Measurements from ENCODE around the gene RALGAPA1. TPM values are rescaled to one million over a fixed set of nuclear protein-coding genes. Genes with fewer than 3 reads are reported as not detected.
"Not testable (repeated sequence)": the region's sequence is repeated elsewhere in the genome, so short reads cannot be mapped to it uniquely, and the experiment has no call there.

The RALGAPA1 gene
- total and polyA plus RNA-seq, 2 donors, result 24.1 to 28.7 TPM

- Histone ChIP-seq H3K36me3 (ENCODE audit: control insufficient read depth in 2 of 2, insufficient read depth in 2 of 2, low read length in 1 of 2) (peaks cover 0 to 15% of the 10 kb centered on the region in 2 donors), H3K4me1 (ENCODE audit: control insufficient read depth in 2 of 2, insufficient read depth in 2 of 2, low read length in 2 of 2) (no peaks in the 10 kb centered on the region), H3K27ac (ENCODE audit: low read depth in 1 of 2, low read length in 1 of 2) (no peak overlapping the region), H3K27me3 (ENCODE audit: control insufficient read depth in 2 of 2, insufficient read depth in 1 of 2, low read length in 1 of 2) (no peaks in the 10 kb centered on the region), H3K9me3 (ENCODE audit: control insufficient read depth in 2 of 2, insufficient read depth in 1 of 2, low read length in 1 of 2) (peaks cover 0 to 16% of the 10 kb centered on the region in 2 donors), H3K4me3 (ENCODE audit: low read length in 2 of 2) (no peak overlapping the region)
- no peak for DNase-seq (ENCODE audit: low read depth in 6 of 9, low spot score in 9 of 9)
- WGBS, result 97% methylated on average over 8 of the region's 8 CpGs
Measured at GRCh38 chr14:35844494-35844893, 35.4 kb upstream of the RALGAPA1 start.

- Histone ChIP-seq H3K36me3 (ENCODE audit: control insufficient read depth in 2 of 2, insufficient read depth in 2 of 2, low read length in 1 of 2) (peaks cover 0 to 16% of the 10 kb centered on the region in 2 donors), H3K9me3 (ENCODE audit: control insufficient read depth in 2 of 2, insufficient read depth in 1 of 2, low read length in 1 of 2) (peaks cover 0 to 16% of the 10 kb centered on the region in 2 donors)
- not testable (repeated sequence) for DNase-seq (ENCODE audit: low read depth in 6 of 9, low spot score in 9 of 9); H3K27ac ChIP-seq (ENCODE audit: low read depth in 1 of 2, low read length in 1 of 2); H3K27me3 ChIP-seq (ENCODE audit: control insufficient read depth in 2 of 2, insufficient read depth in 1 of 2, low read length in 1 of 2); H3K4me1 ChIP-seq (ENCODE audit: control insufficient read depth in 2 of 2, insufficient read depth in 2 of 2, low read length in 2 of 2); H3K4me3 ChIP-seq (ENCODE audit: low read length in 2 of 2)
- 98% methylated on average over 2 of the region's 2 CpGs for WGBS
Measured at GRCh38 chr14:35842245-35842644, 33.1 kb upstream of the RALGAPA1 start.

- DNase-seq (ENCODE audit: low read depth in 6 of 9, low spot score in 9 of 9); H3K27me3 ChIP-seq (ENCODE audit: control insufficient read depth in 2 of 2, insufficient read depth in 1 of 2, low read length in 1 of 2); H3K4me3 ChIP-seq (ENCODE audit: low read length in 2 of 2); H3K27ac ChIP-seq (ENCODE audit: low read depth in 1 of 2, low read length in 1 of 2); H3K4me1 ChIP-seq (ENCODE audit: control insufficient read depth in 2 of 2, insufficient read depth in 2 of 2, low read length in 2 of 2): not testable (repeated sequence)
- Histone ChIP-seq H3K9me3 (ENCODE audit: control insufficient read depth in 2 of 2, insufficient read depth in 1 of 2, low read length in 1 of 2) (peaks cover 0 to 16% of the 10 kb centered on the region in 2 donors), H3K36me3 (ENCODE audit: control insufficient read depth in 2 of 2, insufficient read depth in 2 of 2, low read length in 1 of 2) (peaks cover 0 to 16% of the 10 kb centered on the region in 2 donors)
- 95% methylated on average over 2 of the region's 2 CpGs for WGBS
Measured at GRCh38 chr14:35841704-35842103, 32.6 kb upstream of the RALGAPA1 start.

DNA sequence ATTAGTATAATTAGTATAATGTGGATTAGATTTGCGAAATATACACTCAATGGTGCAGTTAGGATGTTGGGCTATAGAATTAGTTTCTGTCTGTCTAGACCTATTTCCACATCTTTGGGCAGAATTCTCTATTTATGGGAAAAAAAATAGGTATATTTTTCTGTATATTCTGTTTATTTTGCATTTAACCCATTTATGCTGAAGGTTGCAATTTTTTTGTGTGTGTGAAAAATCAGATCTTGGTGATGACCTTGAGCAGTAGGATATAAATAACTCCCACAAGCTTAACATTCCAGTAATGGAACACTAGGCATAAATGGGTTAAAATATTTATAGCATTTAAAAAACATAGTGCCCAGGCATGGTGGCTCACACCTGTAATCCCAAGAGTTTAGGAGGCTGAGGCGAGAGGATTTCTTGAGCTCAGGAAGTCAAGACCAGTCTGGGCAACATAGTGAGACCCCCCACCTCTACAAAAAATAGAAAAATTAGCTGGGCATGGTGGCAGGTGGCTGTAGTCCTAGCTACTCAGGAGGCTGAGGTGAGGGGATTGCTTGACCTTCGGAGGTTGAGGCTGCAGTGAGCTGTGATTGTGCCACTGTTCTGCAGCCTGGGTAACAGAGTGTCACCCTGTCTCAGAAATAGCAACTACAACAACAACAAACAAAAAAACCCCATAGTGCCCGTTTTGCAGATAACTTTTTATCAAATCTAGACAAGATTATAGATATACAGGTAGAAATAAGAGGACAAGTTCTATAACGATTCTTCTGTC, 26.3 kb upstream of the RALGAPA1 start:
- no peaks in the 10 kb centered on the region for H3K4me1 ChIP-seq (ENCODE audit: control insufficient read depth in 2 of 2, insufficient read depth in 2 of 2, low read length in 2 of 2)
- no peak overlapping the region for H3K27ac ChIP-seq (ENCODE audit: low read depth in 1 of 2, low read length in 1 of 2)
- H3K36me3 ChIP-seq (ENCODE audit: control insufficient read depth in 2 of 2, insufficient read depth in 2 of 2, low read length in 1 of 2), result peaks cover 0 to 8% of the 10 kb centered on the region in 2 donors
- H3K27me3 ChIP-seq (ENCODE audit: control insufficient read depth in 2 of 2, insufficient read depth in 1 of 2, low read length in 1 of 2), result no peaks in the 10 kb centered on the region
- WGBS, result 98% methylated on average over 5 of the region's 5 CpGs
- DNase-seq (ENCODE audit: low read depth in 6 of 9, low spot score in 9 of 9), result no peak
- no peaks in the 10 kb centered on the region for H3K9me3 ChIP-seq (ENCODE audit: control insufficient read depth in 2 of 2, insufficient read depth in 1 of 2, low read length in 1 of 2)
- no peak overlapping the region for H3K4me3 ChIP-seq (ENCODE audit: low read length in 2 of 2)

- no peak overlapping the region for H3K4me3 ChIP-seq (ENCODE audit: low read length in 2 of 2)
- peaks cover 0 to 3% of the 10 kb centered on the region in 2 donors for H3K36me3 ChIP-seq (ENCODE audit: control insufficient read depth in 2 of 2, insufficient read depth in 2 of 2, low read length in 1 of 2)
- peaks cover 0 to 6% of the 10 kb centered on the region in 2 donors for H3K27me3 ChIP-seq (ENCODE audit: control insufficient read depth in 2 of 2, insufficient read depth in 1 of 2, low read length in 1 of 2)
- H3K9me3 ChIP-seq (ENCODE audit: control insufficient read depth in 2 of 2, insufficient read depth in 1 of 2, low read length in 1 of 2), result no peaks in the 10 kb centered on the region
- no peak for DNase-seq (ENCODE audit: low read depth in 6 of 9, low spot score in 9 of 9)
- no peak overlapping the region for H3K27ac ChIP-seq (ENCODE audit: low read depth in 1 of 2, low read length in 1 of 2)
- H3K4me1 ChIP-seq (ENCODE audit: control insufficient read depth in 2 of 2, insufficient read depth in 2 of 2, low read length in 2 of 2), result peaks cover 0 to 3% of the 10 kb centered on the region in 2 donors
- 95% methylated on average over 1 of the region's 1 CpG for WGBS
Measured at GRCh38 chr14:35829449-35829848, 20.4 kb upstream of the RALGAPA1 start.

- Histone ChIP-seq H3K9me3 (ENCODE audit: control insufficient read depth in 2 of 2, insufficient read depth in 1 of 2, low read length in 1 of 2) (no peaks in the 10 kb centered on the region), H3K36me3 (ENCODE audit: control insufficient read depth in 2 of 2, insufficient read depth in 2 of 2, low read length in 1 of 2) (peaks cover 0 to 3% of the 10 kb centered on the region in 2 donors), H3K4me3 (ENCODE audit: low read length in 2 of 2) (no peak overlapping the region), H3K27me3 (ENCODE audit: control insufficient read depth in 2 of 2, insufficient read depth in 1 of 2, low read length in 1 of 2) (peaks cover 0 to 6% of the 10 kb centered on the region in 2 donors), H3K4me1 (ENCODE audit: control insufficient read depth in 2 of 2, insufficient read depth in 2 of 2, low read length in 2 of 2) (peaks cover 0 to 3% of the 10 kb centered on the region in 2 donors), H3K27ac (ENCODE audit: low read depth in 1 of 2, low read length in 1 of 2) (no peak overlapping the region)
- 97% methylated on average over 11 of the region's 11 CpGs for WGBS
- no peak for DNase-seq (ENCODE audit: low read depth in 6 of 9, low spot score in 9 of 9)
Measured at GRCh38 chr14:35827678-35828472, 18.8 kb upstream of the RALGAPA1 start.

DNA sequence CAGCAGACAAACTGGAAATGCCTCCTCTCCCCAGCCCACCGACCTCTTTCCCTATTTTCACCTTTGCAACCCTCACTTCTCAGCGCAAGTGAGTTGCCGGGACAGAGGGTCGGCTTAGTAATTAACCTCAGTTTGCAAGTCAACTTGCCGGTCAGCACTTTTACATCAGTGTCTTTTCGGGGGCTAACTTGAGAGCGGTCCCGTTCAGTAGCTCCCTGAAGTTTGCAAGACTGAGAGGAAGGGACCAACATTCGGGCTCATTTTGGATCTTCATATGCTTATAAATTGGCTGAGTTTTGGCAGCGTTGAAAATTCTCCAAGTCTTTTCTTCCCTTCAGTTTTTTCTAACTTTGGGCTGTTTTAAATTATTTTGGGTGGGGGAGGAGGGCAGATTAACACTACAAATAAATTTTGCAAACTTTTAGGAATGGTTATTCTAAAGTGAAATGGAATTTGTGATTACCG, 17.9 kb upstream of the RALGAPA1 start:
- Histone ChIP-seq H3K9me3 (ENCODE audit: control insufficient read depth in 2 of 2, insufficient read depth in 1 of 2, low read length in 1 of 2) (no peaks in the 10 kb centered on the region), H3K36me3 (ENCODE audit: control insufficient read depth in 2 of 2, insufficient read depth in 2 of 2, low read length in 1 of 2) (peaks cover 0 to 3% of the 10 kb centered on the region in 2 donors), H3K27me3 (ENCODE audit: control insufficient read depth in 2 of 2, insufficient read depth in 1 of 2, low read length in 1 of 2) (peaks cover 0 to 6% of the 10 kb centered on the region in 2 donors), H3K4me1 (ENCODE audit: control insufficient read depth in 2 of 2, insufficient read depth in 2 of 2, low read length in 2 of 2) (peaks cover 0 to 3% of the 10 kb centered on the region in 2 donors), H3K27ac (ENCODE audit: low read depth in 1 of 2, low read length in 1 of 2) (no peak overlapping the region), H3K4me3 (ENCODE audit: low read length in 2 of 2) (peak overlapping the region; percentile 67 to 81)
- WGBS, result 5% methylated on average over 11 of the region's 11 CpGs
- DNase-seq (ENCODE audit: low read depth in 6 of 9, low spot score in 9 of 9), result peak in 1 of 9 donors; percentile 13

- peaks cover 0 to under 1% of the 10 kb centered on the region in 2 donors for H3K36me3 ChIP-seq (ENCODE audit: control insufficient read depth in 2 of 2, insufficient read depth in 2 of 2, low read length in 1 of 2)
- under 1% methylated on average over 70 of the region's 70 CpGs for WGBS
- peak within 1 kb of the TSS; percentile 81 to 85 for H3K27ac ChIP-seq (ENCODE audit: low read depth in 1 of 2, low read length in 1 of 2)
- H3K4me1 ChIP-seq (ENCODE audit: control insufficient read depth in 2 of 2, insufficient read depth in 2 of 2, low read length in 2 of 2), result peaks cover 0 to 3% of the 10 kb centered on the region in 2 donors
- peak within 1 kb of the TSS; percentile 67 to 81 for H3K4me3 ChIP-seq (ENCODE audit: low read length in 2 of 2)
- peaks cover 0 to 6% of the 10 kb centered on the region in 2 donors for H3K27me3 ChIP-seq (ENCODE audit: control insufficient read depth in 2 of 2, insufficient read depth in 1 of 2, low read length in 1 of 2)
- peak; percentile 89 to 99 (median 95) for DNase-seq (ENCODE audit: low read depth in 6 of 9, low spot score in 9 of 9)
- no peaks in the 10 kb centered on the region for H3K9me3 ChIP-seq (ENCODE audit: control insufficient read depth in 2 of 2, insufficient read depth in 1 of 2, low read length in 1 of 2)
Measured at GRCh38 chr14:35826218-35826951, 17.3 kb upstream of the RALGAPA1 start, which contains the start of gene BRMS1L. BRMS1L (plus strand) TSS chr14:35826338; CDS start chr14:35826517, 179 bp downstream.

Data from thymus (tissue), 11 donors.